ENCODE data around the gene KIAA1217. TPM values are rescaled to one million over a fixed set of nuclear protein-coding genes. Genes with fewer than 3 reads are reported as not detected.

KIAA1217 gene
- total RNA-seq, 1 donor from 2014 or later: 161 TPM

DNA sequence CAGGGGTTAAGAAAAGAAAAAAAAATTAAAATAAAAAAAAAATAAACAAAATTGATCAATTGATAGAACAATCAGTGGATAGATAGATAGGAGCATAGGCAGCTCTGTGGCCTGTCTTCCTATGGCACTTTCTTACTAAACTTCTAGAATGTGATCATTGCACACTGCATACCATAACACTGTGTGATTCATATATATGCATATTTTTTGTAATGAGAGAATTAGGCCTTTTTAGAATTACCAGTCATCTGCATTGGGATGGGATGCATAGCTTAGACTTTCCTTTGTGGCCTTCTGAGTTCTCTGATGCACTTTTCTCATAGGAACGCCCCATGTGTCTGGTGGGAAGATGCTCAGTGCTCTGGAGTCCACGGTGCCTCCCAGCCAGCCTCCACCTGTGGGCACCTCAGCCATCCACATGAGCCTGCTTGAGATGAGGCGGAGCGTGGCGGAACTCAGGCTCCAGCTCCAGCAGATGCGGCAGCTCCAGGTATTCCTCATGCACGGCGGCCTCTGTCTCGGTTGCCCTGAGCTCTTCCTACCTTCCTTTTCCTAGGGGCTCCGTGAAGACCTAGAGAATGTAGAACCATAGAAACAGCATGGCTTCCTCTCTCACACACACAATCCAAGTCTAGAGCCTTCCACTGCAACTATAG is 292.2 kb downstream of the KIAA1217 start:
- TF ChIP-seq, protein P1, sequence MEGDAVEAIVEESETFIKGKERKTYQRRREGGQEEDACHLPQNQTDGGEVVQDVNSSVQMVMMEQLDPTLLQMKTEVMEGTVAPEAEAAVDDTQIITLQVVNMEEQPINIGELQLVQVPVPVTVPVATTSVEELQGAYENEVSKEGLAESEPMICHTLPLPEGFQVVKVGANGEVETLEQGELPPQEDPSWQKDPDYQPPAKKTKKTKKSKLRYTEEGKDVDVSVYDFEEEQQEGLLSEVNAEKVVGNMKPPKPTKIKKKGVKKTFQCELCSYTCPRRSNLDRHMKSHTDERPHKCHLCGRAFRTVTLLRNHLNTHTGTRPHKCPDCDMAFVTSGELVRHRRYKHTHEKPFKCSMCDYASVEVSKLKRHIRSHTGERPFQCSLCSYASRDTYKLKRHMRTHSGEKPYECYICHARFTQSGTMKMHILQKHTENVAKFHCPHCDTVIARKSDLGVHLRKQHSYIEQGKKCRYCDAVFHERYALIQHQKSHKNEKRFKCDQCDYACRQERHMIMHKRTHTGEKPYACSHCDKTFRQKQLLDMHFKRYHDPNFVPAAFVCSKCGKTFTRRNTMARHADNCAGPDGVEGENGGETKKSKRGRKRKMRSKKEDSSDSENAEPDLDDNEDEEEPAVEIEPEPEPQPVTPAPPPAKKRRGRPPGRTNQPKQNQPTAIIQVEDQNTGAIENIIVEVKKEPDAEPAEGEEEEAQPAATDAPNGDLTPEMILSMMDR (IDR thresholded peaks at IDR 0.05; ENCODE audit: unreplicated experiment): no peak
- Mint-ChIP-seq H3K27ac (no peak overlapping the region), H3K27me3 (ENCODE audit: low read depth) (no peaks in the 10 kb centered on the region), H3K36me3 (peaks cover 45% of the 10 kb centered on the region), H3K9me3 (no peaks in the 10 kb centered on the region), H3K4me1 (peaks cover 11% of the 10 kb centered on the region), H3K4me3 (no peak overlapping the region)
- DNase-seq (ENCODE audit: low spot score in 2 of 2, unreplicated experiment in 2 of 2): no peak

DNA sequence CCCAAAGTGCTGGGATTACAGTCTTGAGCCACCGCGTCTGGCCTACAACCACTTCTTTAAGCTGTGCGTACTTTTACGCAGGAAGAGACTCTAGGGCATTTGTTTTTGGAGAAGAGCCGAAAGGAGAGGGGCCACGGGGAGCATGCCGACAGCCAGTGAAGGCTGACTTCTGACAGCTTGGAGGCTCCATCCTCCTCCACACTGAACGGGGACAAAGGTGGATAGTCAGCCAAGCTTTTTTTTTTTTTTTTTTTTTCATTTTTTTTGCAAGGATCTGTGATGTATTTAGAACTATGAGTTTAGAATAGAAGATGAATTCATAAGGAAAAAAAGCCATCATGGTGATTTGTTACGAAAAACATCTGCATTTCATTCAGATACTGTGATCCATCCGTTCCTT is 293.1 kb downstream of the KIAA1217 start:
- no peak for DNase-seq (ENCODE audit: low spot score in 2 of 2, unreplicated experiment in 2 of 2)
- Mint-ChIP-seq H3K4me1 (peaks cover 6% of the 10 kb centered on the region), H3K27ac (no peak overlapping the region), H3K9me3 (peaks cover 6% of the 10 kb centered on the region), H3K36me3 (peaks cover 47% of the 10 kb centered on the region), H3K4me3 (no peak overlapping the region), H3K27me3 (ENCODE audit: low read depth) (no peaks in the 10 kb centered on the region)
- TF ChIP-seq, protein P1 (IDR thresholded peaks at IDR 0.05; ENCODE audit: unreplicated experiment): no peak

DNA sequence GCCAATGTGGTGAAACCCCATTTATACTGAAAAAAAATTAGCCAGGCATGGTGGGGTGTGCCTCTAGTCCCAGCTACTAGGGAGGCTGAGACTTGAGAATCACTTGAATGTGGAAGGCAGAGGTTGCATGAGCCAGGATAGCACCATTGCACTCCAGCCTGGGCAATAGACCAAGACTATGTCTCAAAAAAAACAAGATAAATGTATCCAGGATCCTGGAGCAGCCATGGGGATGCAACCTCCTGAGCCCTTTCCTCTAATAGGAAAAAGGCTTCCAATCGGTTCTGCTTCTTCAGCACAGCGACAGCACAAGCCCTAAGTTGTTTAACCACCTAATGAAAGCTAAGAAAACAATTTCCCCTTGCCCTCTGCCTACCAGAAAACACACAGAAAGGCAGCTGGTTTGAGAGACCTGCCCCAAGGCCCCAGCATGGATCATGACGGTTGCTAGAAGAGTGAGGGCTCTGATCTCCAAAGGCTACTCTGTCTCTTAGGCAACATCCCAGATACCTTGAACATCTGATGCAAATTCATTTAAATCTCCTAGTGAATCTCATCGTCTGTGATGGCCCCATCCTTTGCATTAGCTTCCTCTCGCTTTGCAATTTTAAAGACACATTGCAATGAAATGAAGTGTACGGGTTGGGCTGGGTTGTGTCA is 294.0 kb downstream of the KIAA1217 start:
- DNase-seq (ENCODE audit: low spot score in 2 of 2, unreplicated experiment in 2 of 2): no peak
- TF ChIP-seq, protein P1 (IDR thresholded peaks at IDR 0.05; ENCODE audit: unreplicated experiment): no peak
- peaks cover 3% of the 10 kb centered on the region for H3K4me1 Mint-ChIP-seq
- no peak overlapping the region for H3K4me3 Mint-ChIP-seq
- no peaks in the 10 kb centered on the region for H3K27me3 Mint-ChIP-seq (ENCODE audit: low read depth)
- H3K9me3 Mint-ChIP-seq: peaks cover 6% of the 10 kb centered on the region
- no peak overlapping the region for H3K27ac Mint-ChIP-seq
- H3K36me3 Mint-ChIP-seq: peaks cover 51% of the 10 kb centered on the region

DNA sequence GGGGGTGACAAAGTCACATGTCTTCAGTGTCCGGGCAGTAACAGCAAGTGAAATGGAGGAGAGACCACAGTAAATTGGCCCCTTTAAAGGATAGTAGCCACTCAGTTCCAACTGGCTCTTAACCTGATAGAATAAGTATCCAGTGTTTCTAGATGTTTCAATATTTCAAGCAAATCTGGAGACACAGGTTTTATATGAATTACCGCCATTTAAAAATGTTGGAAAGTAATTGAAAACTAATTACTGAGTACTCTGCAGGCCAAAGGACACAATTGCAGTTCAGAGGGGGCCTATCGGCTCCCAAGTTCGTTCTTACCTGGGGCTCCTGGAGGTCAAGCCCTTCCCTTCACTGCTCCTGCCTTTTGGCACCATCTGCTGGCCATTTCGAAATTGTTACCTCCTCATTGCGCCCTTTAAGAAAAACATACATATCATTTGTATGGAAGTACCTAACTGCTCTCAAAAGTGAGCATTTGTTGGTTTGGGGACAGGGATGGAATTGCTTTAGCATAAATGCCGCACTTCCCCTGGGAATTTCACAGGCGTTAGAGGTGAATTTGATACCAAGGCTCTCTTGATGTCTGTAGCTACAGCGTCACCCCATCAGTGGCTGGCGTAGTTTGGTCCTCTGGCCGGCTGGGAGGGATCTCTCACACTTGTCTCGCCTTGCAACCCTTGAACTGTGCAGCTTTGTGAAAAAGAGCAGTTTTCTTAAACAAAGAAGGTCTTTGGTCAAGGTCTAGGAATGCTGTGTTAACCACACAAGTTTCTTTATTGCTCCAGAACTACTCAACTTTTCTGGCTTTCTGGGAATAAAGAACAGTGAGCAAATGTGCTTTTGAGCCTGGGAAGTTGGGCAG is 294.8 kb downstream of the KIAA1217 start:
- no peak overlapping the region for H3K27ac Mint-ChIP-seq
- no peak for DNase-seq (ENCODE audit: low spot score in 2 of 2, unreplicated experiment in 2 of 2)
- no peaks in the 10 kb centered on the region for H3K27me3 Mint-ChIP-seq (ENCODE audit: low read depth)
- TF ChIP-seq, protein P1 (IDR thresholded peaks at IDR 0.05; ENCODE audit: unreplicated experiment): peak; percentile 37
- peaks cover 6% of the 10 kb centered on the region for H3K9me3 Mint-ChIP-seq
- peaks cover 3% of the 10 kb centered on the region for H3K4me1 Mint-ChIP-seq
- H3K36me3 Mint-ChIP-seq: peaks cover 46% of the 10 kb centered on the region
- H3K4me3 Mint-ChIP-seq: no peak overlapping the region

DNA sequence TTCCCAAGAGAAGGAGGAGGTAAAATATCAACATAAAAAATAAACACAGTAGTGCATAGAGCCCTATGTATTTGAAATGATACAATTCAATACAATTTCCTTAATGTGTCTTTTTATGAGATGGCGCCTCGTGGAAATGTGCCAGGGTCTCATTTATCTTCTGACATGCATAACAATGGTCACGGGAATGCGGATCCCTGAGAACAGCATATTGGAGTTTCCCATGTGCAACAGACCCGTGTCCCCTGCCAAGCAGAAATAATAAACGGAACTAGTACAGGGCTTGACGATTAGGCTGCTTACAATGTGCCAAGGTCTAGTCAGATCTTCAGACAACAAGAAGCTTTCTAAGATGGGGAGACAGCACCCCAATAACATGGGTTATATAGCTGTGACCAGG is 296.8 kb downstream of the KIAA1217 start:
- peaks cover 6% of the 10 kb centered on the region for H3K9me3 Mint-ChIP-seq
- TF ChIP-seq, protein P1 (IDR thresholded peaks at IDR 0.05; ENCODE audit: unreplicated experiment): no peak
- H3K36me3 Mint-ChIP-seq: peaks cover 47% of the 10 kb centered on the region
- no peak for DNase-seq (ENCODE audit: low spot score in 2 of 2, unreplicated experiment in 2 of 2)
- peaks cover 3% of the 10 kb centered on the region for H3K4me1 Mint-ChIP-seq
- no peak overlapping the region for H3K27ac Mint-ChIP-seq
- H3K4me3 Mint-ChIP-seq: no peak overlapping the region
- no peaks in the 10 kb centered on the region for H3K27me3 Mint-ChIP-seq (ENCODE audit: low read depth)
